NB4 (cell line): ENCODE measurements around the gene POFUT1.

ENCODE experiments used
- MAX ChIP-seq: IDR thresholded peaks from 2 replicates; pipeline ENCODE4 v1.6.1; 2011; ENCODE audit warnings: low read depth, low read length
- POLR2A ChIP-seq: IDR thresholded peaks from 2 replicates; pipeline ENCODE4 v1.6.1; 2011; ENCODE audit warnings: mild to moderate bottlenecking; ENCODE audit not compliant: insufficient read length; ENCODE audit errors: extremely low read depth
- TF ChIP-seq, protein P1 (sequence below): IDR thresholded peaks from one replicate; pipeline ENCODE4 v1.5.1; 2012; ENCODE audit warnings: low read depth, low read length

- TF ChIP-seq, protein P1, sequence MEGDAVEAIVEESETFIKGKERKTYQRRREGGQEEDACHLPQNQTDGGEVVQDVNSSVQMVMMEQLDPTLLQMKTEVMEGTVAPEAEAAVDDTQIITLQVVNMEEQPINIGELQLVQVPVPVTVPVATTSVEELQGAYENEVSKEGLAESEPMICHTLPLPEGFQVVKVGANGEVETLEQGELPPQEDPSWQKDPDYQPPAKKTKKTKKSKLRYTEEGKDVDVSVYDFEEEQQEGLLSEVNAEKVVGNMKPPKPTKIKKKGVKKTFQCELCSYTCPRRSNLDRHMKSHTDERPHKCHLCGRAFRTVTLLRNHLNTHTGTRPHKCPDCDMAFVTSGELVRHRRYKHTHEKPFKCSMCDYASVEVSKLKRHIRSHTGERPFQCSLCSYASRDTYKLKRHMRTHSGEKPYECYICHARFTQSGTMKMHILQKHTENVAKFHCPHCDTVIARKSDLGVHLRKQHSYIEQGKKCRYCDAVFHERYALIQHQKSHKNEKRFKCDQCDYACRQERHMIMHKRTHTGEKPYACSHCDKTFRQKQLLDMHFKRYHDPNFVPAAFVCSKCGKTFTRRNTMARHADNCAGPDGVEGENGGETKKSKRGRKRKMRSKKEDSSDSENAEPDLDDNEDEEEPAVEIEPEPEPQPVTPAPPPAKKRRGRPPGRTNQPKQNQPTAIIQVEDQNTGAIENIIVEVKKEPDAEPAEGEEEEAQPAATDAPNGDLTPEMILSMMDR = no peak
- TF ChIP-seq POLR2A = no peak
- no peak for TF ChIP-seq MAX
These were observed 63.9 kb downstream of the POFUT1 start for GRCh38 chr20:32271620-32272019.
